Measurements from ENCODE around the gene KPTN. TPM values are rescaled to one million over a fixed set of nuclear protein-coding genes. Genes with fewer than 3 reads are reported as not detected.
A peak's percentile ranks its signal among the peaks of the same experiment; 100 is the strongest.

KPTN gene
- total RNA-seq, 1 donor from 2014 or later, result 9.3 TPM

DNA sequence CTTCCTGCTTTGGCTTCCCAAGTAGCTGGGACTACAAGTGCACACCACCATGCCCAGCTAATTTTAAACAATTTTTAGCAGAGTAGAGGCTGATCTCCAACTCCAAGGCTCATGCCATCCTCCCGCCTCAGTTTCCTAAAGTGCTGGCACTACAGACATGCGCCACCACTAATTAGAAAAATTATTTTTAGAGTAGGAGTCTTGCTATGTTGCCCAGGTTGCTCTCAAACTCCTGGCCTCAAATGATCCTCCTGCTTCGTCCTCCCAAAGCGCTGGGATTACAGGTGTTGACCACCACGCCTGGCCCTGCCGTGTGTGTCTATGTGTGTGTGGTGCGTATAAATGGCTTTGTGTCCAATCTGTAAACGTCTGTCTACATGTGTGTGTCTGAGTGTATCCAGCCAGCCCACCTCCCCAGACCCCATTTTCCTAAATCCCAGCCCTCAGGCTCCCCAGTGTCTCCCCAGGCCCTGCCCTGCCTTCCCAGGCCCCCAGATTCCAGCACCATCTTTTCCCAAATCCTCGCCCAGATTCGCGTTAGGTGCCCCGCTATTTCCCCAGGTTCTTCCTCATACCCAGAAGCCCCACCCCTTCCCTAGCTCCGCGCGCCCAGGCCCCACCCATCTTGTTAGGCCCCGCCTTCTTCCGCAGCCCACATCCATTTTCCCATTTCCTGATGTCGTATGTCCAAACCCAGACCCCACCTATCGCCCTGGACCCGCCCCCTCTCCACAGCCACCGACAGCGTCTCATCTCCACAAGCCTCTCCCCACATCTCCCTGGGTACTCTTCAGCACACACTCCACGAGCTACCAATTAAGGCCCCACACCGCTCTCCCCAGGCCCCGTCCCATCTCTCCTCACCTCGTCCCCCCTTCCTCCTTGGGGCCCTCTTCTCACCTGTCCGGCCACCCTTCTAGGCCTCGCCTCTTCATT lies 37.2 kb downstream of the KPTN start:
- DNase-seq (peak; percentile 81), ATAC-seq (peak; percentile 75)
- no peak overlapping the region for H3K4me3 ChIP-seq
- peaks cover 74% of the 10 kb centered on the region for H3K27me3 ChIP-seq
- H3K4me1 ChIP-seq, result peaks cover 19% of the 10 kb centered on the region
- no peaks in the 10 kb centered on the region for H3K9me3 ChIP-seq
- no peak overlapping the region for H3K27ac ChIP-seq
- intact Hi-C loops (cut with DNase I), result no loop called here
- H3K36me3 ChIP-seq, result no peaks in the 10 kb centered on the region
- TF ChIP-seq, protein P1, sequence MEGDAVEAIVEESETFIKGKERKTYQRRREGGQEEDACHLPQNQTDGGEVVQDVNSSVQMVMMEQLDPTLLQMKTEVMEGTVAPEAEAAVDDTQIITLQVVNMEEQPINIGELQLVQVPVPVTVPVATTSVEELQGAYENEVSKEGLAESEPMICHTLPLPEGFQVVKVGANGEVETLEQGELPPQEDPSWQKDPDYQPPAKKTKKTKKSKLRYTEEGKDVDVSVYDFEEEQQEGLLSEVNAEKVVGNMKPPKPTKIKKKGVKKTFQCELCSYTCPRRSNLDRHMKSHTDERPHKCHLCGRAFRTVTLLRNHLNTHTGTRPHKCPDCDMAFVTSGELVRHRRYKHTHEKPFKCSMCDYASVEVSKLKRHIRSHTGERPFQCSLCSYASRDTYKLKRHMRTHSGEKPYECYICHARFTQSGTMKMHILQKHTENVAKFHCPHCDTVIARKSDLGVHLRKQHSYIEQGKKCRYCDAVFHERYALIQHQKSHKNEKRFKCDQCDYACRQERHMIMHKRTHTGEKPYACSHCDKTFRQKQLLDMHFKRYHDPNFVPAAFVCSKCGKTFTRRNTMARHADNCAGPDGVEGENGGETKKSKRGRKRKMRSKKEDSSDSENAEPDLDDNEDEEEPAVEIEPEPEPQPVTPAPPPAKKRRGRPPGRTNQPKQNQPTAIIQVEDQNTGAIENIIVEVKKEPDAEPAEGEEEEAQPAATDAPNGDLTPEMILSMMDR (IDR thresholded peaks at IDR 0.05), result no peak

DNA sequence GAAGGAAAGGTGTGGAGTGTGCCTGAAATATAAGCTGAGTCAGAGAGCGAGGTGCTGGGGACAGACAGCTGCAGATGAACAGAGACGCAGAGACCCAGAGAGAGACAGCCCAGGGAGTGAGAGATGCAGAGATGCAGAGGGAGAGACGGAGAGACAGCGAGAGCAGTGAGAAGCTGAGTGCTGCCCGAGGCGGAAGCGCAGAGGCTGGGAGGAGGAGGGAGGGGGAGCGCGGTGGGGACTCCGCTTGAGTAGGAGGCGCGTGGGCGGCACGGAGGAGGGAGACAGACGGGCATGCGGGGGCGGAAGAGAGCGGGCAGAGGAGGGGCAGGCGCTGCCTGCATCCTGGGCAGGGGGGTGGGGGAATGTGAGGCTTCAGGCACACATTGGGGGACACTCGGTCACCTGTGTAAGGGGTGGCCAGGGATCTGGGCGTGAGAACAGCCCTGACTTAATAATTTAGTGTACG lies 38.0 kb downstream of the KPTN start:
- Histone ChIP-seq H3K9me3 (no peaks in the 10 kb centered on the region), H3K27ac (no peak overlapping the region), H3K4me3 (no peak overlapping the region), H3K27me3 (peaks cover 81% of the 10 kb centered on the region), H3K4me1 (peaks cover 19% of the 10 kb centered on the region), H3K36me3 (no peaks in the 10 kb centered on the region)
- TF ChIP-seq, protein P1 (IDR thresholded peaks at IDR 0.05), result no peak
- DNase-seq (peak; percentile 87), ATAC-seq (peak; percentile 63)
- intact Hi-C loops (cut with DNase I), result no loop called here

DNA sequence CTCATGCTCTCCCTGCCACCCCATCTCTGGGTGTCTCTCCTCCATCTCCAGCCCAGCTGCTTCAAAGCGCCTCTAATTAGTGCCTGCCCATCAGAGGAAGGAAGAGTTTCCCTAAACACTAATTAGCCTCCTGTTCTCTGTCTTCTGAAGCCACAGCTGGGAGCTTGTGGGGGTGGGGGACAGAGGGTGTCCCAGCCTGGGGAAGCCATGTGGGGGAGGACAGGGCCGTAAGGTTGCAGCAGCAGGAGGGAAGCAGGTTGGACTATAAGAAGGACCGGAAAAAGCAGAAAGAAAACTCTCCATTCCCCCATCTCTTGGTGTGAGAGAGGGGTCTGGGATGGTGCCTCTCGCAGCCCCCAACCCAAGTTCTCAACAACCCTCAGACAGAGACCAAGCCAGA lies 38.5 kb downstream of the KPTN start:
- H3K4me1 ChIP-seq, result peaks cover 19% of the 10 kb centered on the region
- no peak for DNase-seq
- intact Hi-C loops (cut with DNase I), result no loop called here
- H3K27me3 ChIP-seq, result peaks cover 85% of the 10 kb centered on the region
- no peak overlapping the region for H3K4me3 ChIP-seq
- no peak overlapping the region for H3K27ac ChIP-seq
- no peaks in the 10 kb centered on the region for H3K9me3 ChIP-seq
- no peaks in the 10 kb centered on the region for H3K36me3 ChIP-seq
- ATAC-seq, result no peak
- TF ChIP-seq, protein P1 (IDR thresholded peaks at IDR 0.05), result no peak

DNA sequence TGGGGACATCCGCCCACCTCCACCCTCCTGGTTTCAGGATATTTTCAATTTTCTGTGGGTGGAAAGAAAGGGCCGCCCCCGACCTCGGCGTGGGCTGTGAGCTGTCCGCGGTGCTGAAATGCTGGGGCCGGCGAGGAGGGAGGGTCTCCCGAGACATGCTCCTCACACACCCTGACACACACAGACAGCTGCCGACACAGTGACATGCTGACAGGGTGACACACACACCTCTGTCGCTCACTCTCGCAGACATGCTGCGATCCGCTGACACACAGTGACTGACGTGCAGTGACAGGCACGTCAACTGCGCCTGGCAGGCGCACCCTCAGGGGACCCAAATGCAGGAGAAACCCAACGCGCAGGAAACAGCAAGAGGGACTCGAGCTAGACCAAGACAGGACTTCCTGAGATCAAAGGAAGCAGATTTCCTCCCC lies 39.6 kb downstream of the KPTN start:
- no peak for ATAC-seq
- TF ChIP-seq, protein P1 (IDR thresholded peaks at IDR 0.05), result no peak

DNA sequence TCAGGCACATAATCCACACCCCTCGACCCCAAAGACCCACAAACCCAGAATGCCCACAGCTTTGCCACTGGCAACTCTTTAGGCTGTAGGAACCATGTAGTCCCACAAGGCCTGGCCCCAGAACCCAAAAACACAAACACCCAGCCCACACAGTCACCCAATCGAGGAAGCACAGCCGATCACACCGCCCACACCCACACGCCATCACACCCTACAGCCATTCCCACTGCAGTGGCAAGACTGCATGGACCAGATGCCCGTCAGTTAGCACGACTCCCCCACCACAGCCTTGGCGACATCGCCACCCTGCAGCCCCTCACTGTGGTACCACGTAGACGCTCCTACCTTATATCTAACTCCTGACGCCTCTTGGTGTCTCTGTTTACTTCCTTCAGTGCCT lies 40.7 kb downstream of the KPTN start:
- Histone ChIP-seq H3K9me3 (no peaks in the 10 kb centered on the region), H3K36me3 (no peaks in the 10 kb centered on the region), H3K27ac (no peak overlapping the region), H3K4me1 (peaks cover 19% of the 10 kb centered on the region), H3K27me3 (peaks cover 77% of the 10 kb centered on the region), H3K4me3 (no peak overlapping the region)
- ATAC-seq (no peak), DNase-seq (no peak)
- TF ChIP-seq, protein P1 (IDR thresholded peaks at IDR 0.05), result no peak
- intact Hi-C loops (cut with DNase I), result no loop called here

More for the DNA sequence above, 39.6 kb downstream of the KPTN start:
- Histone ChIP-seq H3K36me3 (no peaks in the 10 kb centered on the region), H3K27ac (no peak overlapping the region), H3K4me3 (no peak overlapping the region), H3K9me3 (no peaks in the 10 kb centered on the region), H3K27me3 (peaks cover 82% of the 10 kb centered on the region), H3K4me1 (peaks cover 19% of the 10 kb centered on the region)
- DNase-seq, result no peak
- intact Hi-C loops (cut with DNase I), result no loop called here
